ENCODE results near the gene OR13C2.

- no peak for TF ChIP-seq CTCF (IDR thresholded peaks at IDR 0.05; ENCODE audit: low read depth, low read length)
- no peak for TF ChIP-seq EZH2phosphoT487 (IDR thresholded peaks at IDR 0.05; ENCODE audit: low read depth)
Observed at GRCh38 chr9:104556830-104557634, 48.4 kb downstream of the OR13C2 start.

Data from OCI-LY3 (cell line).